Type B pancreatic cell (in vitro differentiated cells): ENCODE data around the gene RACK1. TPM values are rescaled to one million over a fixed set of nuclear protein-coding genes. Genes with fewer than 3 reads are reported as not detected.
"Not testable (repeated sequence)": the region's sequence is repeated elsewhere in the genome, so short reads cannot be mapped to it uniquely, and the experiment has no call there.

ENCODE experiments used
- DNase-seq: peaks from one replicate; pipeline ENCODE4 v3.0.0; 2021; ENCODE audit warnings: mixed read lengths; ENCODE audit not compliant: unreplicated experiment; ENCODE audit errors: extremely low spot score
- H3K27ac Mint-ChIP-seq: 2 replicates; pipeline ENCODE4 v1.8.0; 2021; ENCODE audit warnings: mild to moderate bottlenecking, mixed read lengths
- H3K27me3 Mint-ChIP-seq: 2 replicates; pipeline ENCODE4 v1.8.0; 2021; ENCODE audit warnings: mixed read lengths
- H3K36me3 Mint-ChIP-seq: 2 replicates; pipeline ENCODE4 v1.8.0; 2021; ENCODE audit warnings: mixed read lengths
- H3K4me1 Mint-ChIP-seq: one replicate; pipeline ENCODE4 v1.8.0; 2021; ENCODE audit warnings: mixed read lengths; ENCODE audit not compliant: unreplicated experiment
- H3K4me3 Mint-ChIP-seq: 2 replicates; pipeline ENCODE4 v1.8.0; 2021; ENCODE audit warnings: mild to moderate bottlenecking, mixed read lengths
- H3K9me3 Mint-ChIP-seq: 2 replicates; pipeline ENCODE4 v1.8.0; 2021; ENCODE audit warnings: mixed read lengths
- total RNA-seq: library from RNA; stranded (reverse); gene quantifications from 2 replicates; pipeline ENCODE4 v1.2.1, GENCODE V29; 2021; ENCODE audit warnings: low replicate concordance
- TF ChIP-seq, protein P1 (sequence below): fragments of 200-600 bp; sonication (generic); conservative IDR thresholded peaks from 2 replicates; pipeline ENCODE4 v1.5.0; 2021; ENCODE audit warnings: antibody characterized with exemption, mild to moderate bottlenecking

RACK1 gene
- total RNA-seq, 1 donor from 2014 or later = 2,055 TPM

DNA sequence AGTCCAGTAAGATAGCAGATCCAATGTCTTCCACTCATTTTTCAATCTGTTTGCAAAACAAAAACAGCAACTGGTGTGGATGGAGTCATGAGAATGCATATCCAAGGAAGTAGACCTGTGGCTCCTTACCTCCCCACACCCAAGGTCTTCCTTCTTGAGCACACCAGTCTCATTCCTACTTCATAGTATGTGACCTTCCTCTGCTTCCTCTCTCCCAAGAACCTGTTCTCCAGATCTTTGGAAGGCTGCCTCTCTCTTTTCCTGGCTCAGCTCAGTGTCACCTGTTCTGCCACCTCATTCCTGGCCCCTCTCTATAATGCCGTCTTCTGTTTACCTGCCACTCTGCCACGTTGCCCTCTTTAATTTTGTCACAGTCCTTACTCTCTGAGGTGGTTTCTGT lies 30.8 kb downstream of the RACK1 start:
- Mint-ChIP-seq H3K4me3 (peak overlapping the region; percentile 35), H3K27me3 (peaks cover 38% of the 10 kb centered on the region), H3K27ac (no peak overlapping the region), H3K9me3 (no peaks in the 10 kb centered on the region), H3K36me3 (peaks cover under 1% of the 10 kb centered on the region), H3K4me1 (peaks cover 12% of the 10 kb centered on the region)
- DNase-seq = no peak
- TF ChIP-seq, protein P1, sequence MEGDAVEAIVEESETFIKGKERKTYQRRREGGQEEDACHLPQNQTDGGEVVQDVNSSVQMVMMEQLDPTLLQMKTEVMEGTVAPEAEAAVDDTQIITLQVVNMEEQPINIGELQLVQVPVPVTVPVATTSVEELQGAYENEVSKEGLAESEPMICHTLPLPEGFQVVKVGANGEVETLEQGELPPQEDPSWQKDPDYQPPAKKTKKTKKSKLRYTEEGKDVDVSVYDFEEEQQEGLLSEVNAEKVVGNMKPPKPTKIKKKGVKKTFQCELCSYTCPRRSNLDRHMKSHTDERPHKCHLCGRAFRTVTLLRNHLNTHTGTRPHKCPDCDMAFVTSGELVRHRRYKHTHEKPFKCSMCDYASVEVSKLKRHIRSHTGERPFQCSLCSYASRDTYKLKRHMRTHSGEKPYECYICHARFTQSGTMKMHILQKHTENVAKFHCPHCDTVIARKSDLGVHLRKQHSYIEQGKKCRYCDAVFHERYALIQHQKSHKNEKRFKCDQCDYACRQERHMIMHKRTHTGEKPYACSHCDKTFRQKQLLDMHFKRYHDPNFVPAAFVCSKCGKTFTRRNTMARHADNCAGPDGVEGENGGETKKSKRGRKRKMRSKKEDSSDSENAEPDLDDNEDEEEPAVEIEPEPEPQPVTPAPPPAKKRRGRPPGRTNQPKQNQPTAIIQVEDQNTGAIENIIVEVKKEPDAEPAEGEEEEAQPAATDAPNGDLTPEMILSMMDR = no peak

DNA sequence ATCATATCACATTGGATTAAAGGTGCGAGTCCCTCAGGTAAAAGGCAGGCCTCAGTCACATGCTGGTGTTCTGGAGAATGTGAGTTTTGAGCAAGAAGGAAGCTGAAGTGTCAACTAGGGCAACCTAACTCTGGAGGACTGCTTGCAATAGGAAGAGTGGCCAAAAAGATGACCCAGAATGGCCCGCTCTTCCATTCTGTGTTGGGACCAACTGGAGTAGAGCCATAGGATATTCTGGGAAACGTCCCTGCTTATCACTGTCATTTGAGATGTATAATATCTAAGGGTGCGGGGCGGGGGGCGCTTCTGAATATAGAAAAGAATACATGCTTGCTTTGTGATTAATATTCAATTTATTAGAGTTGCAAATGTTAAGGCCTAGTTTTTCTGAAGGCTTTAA lies 31.6 kb downstream of the RACK1 start:
- peaks cover 41% of the 10 kb centered on the region for H3K27me3 Mint-ChIP-seq
- H3K27ac Mint-ChIP-seq = no peak overlapping the region
- no peaks in the 10 kb centered on the region for H3K36me3 Mint-ChIP-seq
- no peaks in the 10 kb centered on the region for H3K9me3 Mint-ChIP-seq
- TF ChIP-seq, protein P1 = no peak
- no peak overlapping the region for H3K4me3 Mint-ChIP-seq
- no peak for DNase-seq
- H3K4me1 Mint-ChIP-seq = peaks cover 6% of the 10 kb centered on the region

GRCh38 chr5:181211208-181211607 lies 32.5 kb downstream of the RACK1 start:
- Mint-ChIP-seq H3K36me3 (no peaks in the 10 kb centered on the region), H3K4me3 (no peak overlapping the region), H3K27ac (no peak overlapping the region), H3K9me3 (no peaks in the 10 kb centered on the region), H3K4me1 (peaks cover 8% of the 10 kb centered on the region), H3K27me3 (peaks cover 46% of the 10 kb centered on the region)
- TF ChIP-seq, protein P1 = no peak
- DNase-seq = no peak

- H3K9me3 Mint-ChIP-seq, DNase-seq, H3K4me3 Mint-ChIP-seq, H3K36me3 Mint-ChIP-seq, H3K27ac Mint-ChIP-seq: not testable (repeated sequence)
- H3K4me1 Mint-ChIP-seq = peaks cover 12% of the 10 kb centered on the region
- peaks cover 50% of the 10 kb centered on the region for H3K27me3 Mint-ChIP-seq
Measured at GRCh38 chr5:181210698-181211097, 33.0 kb downstream of the RACK1 start.

DNA sequence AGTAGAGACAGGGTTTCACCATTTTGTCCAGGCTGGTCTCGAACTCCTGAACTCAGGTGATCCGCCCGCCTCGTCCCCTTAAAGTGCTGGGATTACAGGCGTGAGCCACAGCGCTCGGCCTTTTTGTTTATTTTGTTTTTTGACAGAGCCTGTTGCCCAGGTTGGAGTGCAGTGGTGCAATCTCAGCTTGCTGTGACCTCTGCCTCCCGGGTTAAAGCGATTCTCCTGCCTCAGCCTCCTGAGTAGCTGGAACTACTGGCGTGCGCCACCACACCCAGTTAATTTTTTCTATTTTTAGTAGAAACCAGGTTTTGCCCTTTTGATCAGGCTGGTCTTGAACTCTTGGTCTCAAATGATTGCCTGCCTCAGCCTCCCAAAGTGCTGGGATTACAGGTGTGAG lies 33.6 kb downstream of the RACK1 start:
- H3K36me3 Mint-ChIP-seq, H3K9me3 Mint-ChIP-seq, H3K27ac Mint-ChIP-seq, H3K4me3 Mint-ChIP-seq, DNase-seq: not testable (repeated sequence)
- H3K4me1 Mint-ChIP-seq = peaks cover 15% of the 10 kb centered on the region
- peaks cover 54% of the 10 kb centered on the region for H3K27me3 Mint-ChIP-seq

- Mint-ChIP-seq H3K27me3 (peaks cover 58% of the 10 kb centered on the region), H3K4me1 (peaks cover 15% of the 10 kb centered on the region)
- H3K9me3 Mint-ChIP-seq, DNase-seq, H3K36me3 Mint-ChIP-seq, H3K27ac Mint-ChIP-seq, H3K4me3 Mint-ChIP-seq: not testable (repeated sequence)
Measured at GRCh38 chr5:181209006-181209405, 34.7 kb downstream of the RACK1 start.

DNA sequence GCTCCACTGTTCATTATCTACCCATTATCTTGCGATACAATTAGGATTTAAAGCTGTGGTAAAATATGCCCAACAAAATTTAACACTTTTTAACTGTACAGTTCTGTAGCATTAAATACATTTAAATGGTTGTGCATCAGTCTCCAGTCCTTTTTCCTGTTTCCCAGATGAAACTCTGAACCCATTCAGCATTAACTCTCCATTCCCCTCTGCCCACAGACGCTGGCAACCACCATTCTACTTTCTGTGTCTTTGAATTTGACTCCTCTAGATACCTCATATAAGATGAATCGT lies 35.8 kb downstream of the RACK1 start:
- no peaks in the 10 kb centered on the region for H3K9me3 Mint-ChIP-seq
- peak overlapping the region; percentile 99 for H3K27ac Mint-ChIP-seq
- no peaks in the 10 kb centered on the region for H3K36me3 Mint-ChIP-seq

More for the DNA sequence above, 35.8 kb downstream of the RACK1 start:
- H3K27me3 Mint-ChIP-seq = peaks cover 59% of the 10 kb centered on the region
- peak overlapping the region; percentile 98 for H3K4me3 Mint-ChIP-seq
- H3K4me1 Mint-ChIP-seq = peaks cover 15% of the 10 kb centered on the region
- TF ChIP-seq, protein P1 = no peak
- DNase-seq = no peak
